PC-9 (cell line): ENCODE results near the gene CA11. TPM values are rescaled to one million over a fixed set of nuclear protein-coding genes. Genes with fewer than 3 reads are reported as not detected.

Experiments
- BruUV-seq: library from RNA; stranded (reverse); fragments of 400-500 nt; replicated peaks from 2 replicates; lab custom pipeline; 2021; lab: Mats Ljungman, UMichigan
- CTCF ChIA-PET: fragments of 300-600 bp; sonication (Branson Sonifier 250); formaldehyde crosslinking; loops from one replicate; lab custom pipeline; 2022; ENCODE audit warnings: antibody characterized with exemption; lab: Charles Lee
- POLR2A ChIA-PET: fragments of 300-600 bp; sonication (Branson Sonifier 250); formaldehyde crosslinking; loops from one replicate; lab custom pipeline; 2022; ENCODE audit warnings: antibody characterized with exemption; ENCODE audit not compliant: unreplicated experiment; lab: Charles Lee
- DNase-seq, 2 experiments: peaks; one replicate each; pipeline versions ENCODE4 v3.0.0 to v3.0.0-alpha.2; 2015 to 2022; ENCODE audit warnings: mixed read lengths in 1 of 2
- H2AFZ ChIP-seq: fragments of 200-600 bp; sonication (generic); 2 replicates; pipeline ENCODE4 v1.8.1; 2017; ENCODE audit warnings: antibody characterized with exemption
- H3F3A ChIP-seq: fragments of 200-600 bp; sonication (generic); 2 replicates; pipeline ENCODE4 v1.8.1; 2017; ENCODE audit warnings: antibody characterized with exemption, mild to moderate bottlenecking, low read depth; ENCODE audit not compliant: insufficient read depth
- H3K27ac ChIP-seq: fragments of 200-600 bp; sonication (generic); 2 replicates; pipeline ENCODE4 v1.6.1; 2016; ENCODE audit warnings: mixed run types
- H3K27me3 ChIP-seq: fragments of 200-600 bp; sonication (generic); 2 replicates; pipeline ENCODE4 v1.6.1; 2016; ENCODE audit warnings: low read depth, mixed run types; ENCODE audit not compliant: insufficient read depth
- H3K36me3 ChIP-seq: fragments of 200-600 bp; sonication (generic); 2 replicates; pipeline ENCODE4 v1.6.1; 2016; ENCODE audit warnings: low read depth, mixed run types
- H3K4me1 ChIP-seq: fragments of 200-600 bp; sonication (generic); replicated peaks from 2 replicates; pipeline ENCODE4 v1.6.1; 2016; ENCODE audit warnings: mixed run types; ENCODE audit not compliant: insufficient read depth
- H3K4me2 ChIP-seq: fragments of 200-600 bp; sonication (generic); 2 replicates; pipeline ENCODE4 v1.6.1; 2017; ENCODE audit warnings: mixed run types
- H3K4me3 ChIP-seq: fragments of 200-600 bp; sonication (generic); 2 replicates; pipeline ENCODE4 v1.6.1; 2016; ENCODE audit warnings: mixed run types
- H3K79me2 ChIP-seq: fragments of 200-600 bp; sonication (generic); 2 replicates; pipeline ENCODE4 v1.6.1; 2017; ENCODE audit warnings: low read depth, mixed run types
- H3K9me2 ChIP-seq: fragments of 200-600 bp; sonication (generic); 2 replicates; pipeline ENCODE4 v1.8.1; 2017; ENCODE audit warnings: mild to moderate bottlenecking; ENCODE audit not compliant: insufficient read depth
- H3K9me3 ChIP-seq: fragments of 200-600 bp; sonication (generic); 2 replicates; pipeline ENCODE4 v1.8.1; 2016; ENCODE audit warnings: low read depth; ENCODE audit not compliant: insufficient read depth
- H4K20me1 ChIP-seq: fragments of 200-600 bp; sonication (generic); 2 replicates; pipeline ENCODE4 v1.8.1; 2017; ENCODE audit not compliant: insufficient read depth
- EZH2 ChIP-seq: fragments of 200-600 bp; sonication (generic); IDR thresholded peaks from 2 replicates; pipeline ENCODE4 v1.8.0; 2017; ENCODE audit warnings: antibody characterized with exemption, low read depth
- intact Hi-C: fragments of 100-400 bp; cut with micrococcal nuclease; formaldehyde crosslinking; loops from one replicate; pipeline ENCODE4 v1.10.0; 2022; ENCODE audit not compliant: unreplicated experiment
- total RNA-seq: library from RNA; stranded (reverse); gene quantifications from 2 replicates; pipeline ENCODE4 v1.2.3, GENCODE V29; 2021
- TF ChIP-seq, protein P1 (sequence below): fragments of 200-600 bp; sonication (generic); conservative IDR thresholded peaks from 2 replicates; pipeline ENCODE4 v1.6.1; 2017; ENCODE audit warnings: mixed run types, antibody characterized with exemption, mild to moderate bottlenecking, moderate library complexity

Gene CA11
- total RNA-seq, 1 experiment from 2014 or later: 11.0 TPM

DNA sequence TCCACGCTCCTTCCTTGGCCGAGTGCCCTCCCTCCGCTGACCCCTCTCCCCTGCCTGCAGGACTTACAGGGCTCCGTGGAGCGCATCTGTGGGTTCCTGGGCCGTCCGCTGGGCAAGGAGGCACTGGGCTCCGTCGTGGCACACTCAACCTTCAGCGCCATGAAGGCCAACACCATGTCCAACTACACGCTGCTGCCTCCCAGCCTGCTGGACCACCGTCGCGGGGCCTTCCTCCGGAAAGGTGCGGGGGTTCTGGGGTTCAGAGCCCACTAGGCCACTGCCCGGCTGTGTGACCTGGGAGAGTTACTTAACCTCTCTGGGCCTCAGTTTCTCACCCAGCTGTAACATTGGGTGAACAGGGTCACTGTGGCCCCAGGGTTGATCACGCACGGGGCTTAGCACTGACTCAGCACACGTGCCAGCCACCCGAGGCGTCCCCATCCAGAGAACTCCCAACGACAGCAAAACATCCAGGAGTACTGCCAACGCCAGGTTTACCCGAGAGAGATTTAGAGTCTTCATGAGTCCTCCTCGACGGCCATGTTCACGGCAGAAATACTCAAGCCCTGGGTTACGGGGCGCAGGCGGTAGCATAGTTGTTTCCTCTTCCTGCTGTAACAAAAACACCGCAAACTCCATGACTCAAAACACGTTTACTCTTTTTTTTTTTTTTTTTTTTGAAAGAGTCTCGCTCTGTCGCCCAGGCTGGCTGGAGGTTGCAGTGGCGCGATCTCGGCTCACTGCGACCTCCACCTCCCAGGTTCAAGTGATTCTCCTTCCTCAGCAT is 49.1 kb downstream of the CA11 start:
- no peak overlapping the region for H3K27ac ChIP-seq
- H3K9me2 ChIP-seq: no peaks in the 10 kb centered on the region
- intact Hi-C loops: no loop called here
- no peak overlapping the region for H3K4me2 ChIP-seq
- H3K79me2 ChIP-seq: no peaks in the 10 kb centered on the region
- no TSS peak for BruUV-seq
- no peak for TF ChIP-seq EZH2
- TF ChIP-seq, protein P1, sequence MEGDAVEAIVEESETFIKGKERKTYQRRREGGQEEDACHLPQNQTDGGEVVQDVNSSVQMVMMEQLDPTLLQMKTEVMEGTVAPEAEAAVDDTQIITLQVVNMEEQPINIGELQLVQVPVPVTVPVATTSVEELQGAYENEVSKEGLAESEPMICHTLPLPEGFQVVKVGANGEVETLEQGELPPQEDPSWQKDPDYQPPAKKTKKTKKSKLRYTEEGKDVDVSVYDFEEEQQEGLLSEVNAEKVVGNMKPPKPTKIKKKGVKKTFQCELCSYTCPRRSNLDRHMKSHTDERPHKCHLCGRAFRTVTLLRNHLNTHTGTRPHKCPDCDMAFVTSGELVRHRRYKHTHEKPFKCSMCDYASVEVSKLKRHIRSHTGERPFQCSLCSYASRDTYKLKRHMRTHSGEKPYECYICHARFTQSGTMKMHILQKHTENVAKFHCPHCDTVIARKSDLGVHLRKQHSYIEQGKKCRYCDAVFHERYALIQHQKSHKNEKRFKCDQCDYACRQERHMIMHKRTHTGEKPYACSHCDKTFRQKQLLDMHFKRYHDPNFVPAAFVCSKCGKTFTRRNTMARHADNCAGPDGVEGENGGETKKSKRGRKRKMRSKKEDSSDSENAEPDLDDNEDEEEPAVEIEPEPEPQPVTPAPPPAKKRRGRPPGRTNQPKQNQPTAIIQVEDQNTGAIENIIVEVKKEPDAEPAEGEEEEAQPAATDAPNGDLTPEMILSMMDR: no peak
- POLR2A ChIA-PET: no interaction called here
- no peaks in the 10 kb centered on the region for H3K36me3 ChIP-seq
- no peaks in the 10 kb centered on the region for H3K27me3 ChIP-seq
- DNase-seq: no peak
- H2AFZ ChIP-seq: no peak overlapping the region
- H3K4me3 ChIP-seq: no peak overlapping the region
- no peaks in the 10 kb centered on the region for H3K9me3 ChIP-seq
- CTCF ChIA-PET: no interaction called here
- peaks cover 6% of the 10 kb centered on the region; the same call in 1 of the 2 replicates for H3F3A ChIP-seq
- H4K20me1 ChIP-seq: no peaks in the 10 kb centered on the region
- H3K4me1 ChIP-seq: no peaks in the 10 kb centered on the region

DNA sequence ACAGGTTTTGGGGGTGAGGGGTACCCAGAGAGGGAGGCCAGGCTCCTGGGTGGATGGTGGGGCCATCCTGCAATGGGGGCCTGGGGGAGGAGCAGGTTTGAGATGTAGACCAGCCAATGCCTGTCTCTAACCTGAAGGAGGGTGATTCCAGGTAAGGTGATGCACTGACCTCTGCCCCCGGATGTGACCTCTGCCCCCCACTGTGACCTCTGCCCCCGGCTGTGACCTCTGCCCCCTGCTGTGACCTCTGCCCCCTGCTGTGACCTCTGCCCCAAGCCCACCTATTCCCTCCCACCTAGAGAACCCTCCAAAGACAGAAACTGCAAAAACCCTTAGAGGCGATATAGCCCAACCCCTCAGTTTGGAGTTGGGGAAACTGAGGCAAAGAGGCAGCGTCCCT is 49.8 kb downstream of the CA11 start:
- Histone ChIP-seq H4K20me1 (no peaks in the 10 kb centered on the region), H3K27me3 (no peaks in the 10 kb centered on the region), H3K9me3 (no peaks in the 10 kb centered on the region), H3K4me3 (no peak overlapping the region), H3K9me2 (no peaks in the 10 kb centered on the region), H2AFZ (no peak overlapping the region), H3F3A (peaks cover 5% of the 10 kb centered on the region; the same call in 1 of the 2 replicates), H3K27ac (no peak overlapping the region), H3K36me3 (no peaks in the 10 kb centered on the region), H3K4me2 (no peak overlapping the region), H3K4me1 (no peaks in the 10 kb centered on the region), H3K79me2 (no peaks in the 10 kb centered on the region)
- intact Hi-C loops: no loop called here
- CTCF ChIA-PET: no interaction called here
- DNase-seq: no peak
- no TSS peak for BruUV-seq
- POLR2A ChIA-PET: no interaction called here
- TF ChIP-seq, protein P1: no peak
- TF ChIP-seq EZH2: no peak

DNA sequence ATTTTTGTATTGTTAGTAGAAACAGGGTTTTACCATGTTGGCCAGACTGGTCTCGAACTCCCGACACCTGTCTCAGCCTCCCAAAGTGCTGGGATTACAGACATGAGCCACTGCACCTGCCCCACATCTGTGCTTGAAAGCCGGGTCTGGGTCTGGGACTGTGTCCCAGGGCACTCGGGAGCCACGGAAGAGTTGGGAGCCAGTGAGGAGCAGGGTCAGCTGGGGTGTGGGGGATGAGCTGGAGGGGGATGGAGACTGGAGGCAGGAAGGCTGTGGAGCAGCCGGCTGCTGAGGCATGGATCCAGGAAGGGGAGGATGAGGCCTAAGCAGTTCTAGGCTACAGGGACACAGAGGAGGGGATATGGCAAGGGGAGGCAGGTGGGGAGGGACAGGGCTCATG is 50.2 kb downstream of the CA11 start:
- TF ChIP-seq, protein P1: no peak
- TF ChIP-seq EZH2: no peak
- no peak for DNase-seq
- no peak overlapping the region for H3K4me3 ChIP-seq
- H2AFZ ChIP-seq: no peak overlapping the region
- POLR2A ChIA-PET: no interaction called here
- H4K20me1 ChIP-seq: no peaks in the 10 kb centered on the region
- H3K27me3 ChIP-seq: no peaks in the 10 kb centered on the region
- CTCF ChIA-PET: no interaction called here
- no peak overlapping the region for H3K4me2 ChIP-seq
- no peak overlapping the region for H3K27ac ChIP-seq
- H3K79me2 ChIP-seq: no peaks in the 10 kb centered on the region
- no peaks in the 10 kb centered on the region for H3K9me2 ChIP-seq
- BruUV-seq: no TSS peak
- intact Hi-C loops: no loop called here
- H3F3A ChIP-seq: peaks cover 5% of the 10 kb centered on the region; the same call in 1 of the 2 replicates
- H3K4me1 ChIP-seq: no peaks in the 10 kb centered on the region
- no peaks in the 10 kb centered on the region for H3K9me3 ChIP-seq
- H3K36me3 ChIP-seq: no peaks in the 10 kb centered on the region
